Colonic mucosa (tissue), 4 donors: ENCODE data around the gene CYP4A22. TPM values are rescaled to one million over a fixed set of nuclear protein-coding genes. Genes with fewer than 3 reads are reported as not detected.
A peak's percentile ranks its signal among the peaks of the same experiment; 100 is the strongest.

Experiments
- DNase-seq: peaks from one replicate; pipeline ENCODE4 v3.0.0-alpha.2; 2020
- H3K27ac ChIP-seq: fragments of 200-600 bp; one replicate; pipeline ENCODE4 v1.8.0; 2021
- H3K27me3 ChIP-seq: fragments of 200-600 bp; one replicate; pipeline ENCODE4 v1.8.0; 2021
- H3K36me3 ChIP-seq: fragments of 200-600 bp; one replicate; pipeline ENCODE4 v1.8.0; 2021
- H3K4me1 ChIP-seq: fragments of 200-600 bp; one replicate; pipeline ENCODE4 v1.8.0; 2021; ENCODE audit warnings: mild to moderate bottlenecking
- H3K4me3 ChIP-seq: fragments of 200-600 bp; one replicate; pipeline ENCODE4 v1.8.0; 2021
- H3K9ac ChIP-seq, 2 donors: one replicate each; pipeline ENCODE4 v1.7.0; 2013; ENCODE audit warnings: control low read depth in 2 of 2, low read depth in 2 of 2, low read length in 2 of 2
- H3K9me3 ChIP-seq: fragments of 200-600 bp; one replicate; pipeline ENCODE4 v1.8.0; 2021
- CTCF ChIP-seq: fragments of 200-600 bp; IDR thresholded peaks from one replicate; pipeline ENCODE4 v1.8.0; 2022; ENCODE audit warnings: antibody characterized with exemption, mild to moderate bottlenecking
- intact Hi-C: fragments of 100-400 bp; cut with DNase I; formaldehyde crosslinking; loops from one replicate; pipeline ENCODE4 v1.14.1; 2022
- total RNA-seq, 2 donors: library from RNA; stranded (reverse); fragmentation: NEBNext Ultra II Directional in 1 of 2; extraction: Animal tissue kit (Norgen Biotek cat#: 25700) in 1 of 2; gene quantifications; one replicate each; pipeline ENCODE4 v1.2.1, GENCODE V29; 2021
- donor health status: healthy.
- donor health status: DM: no; HTN: no; CAD: no.
- donor health status: DM: no; HTN: no; CAD: no.

The CYP4A22 gene
- total RNA-seq, 2 donors from 2014 or later, result not detected

GRCh38 chr1:47180603-47181094 lies 43.4 kb downstream of the CYP4A22 start:
- no peaks in the 10 kb centered on the region for H3K36me3 ChIP-seq
- intact Hi-C loops, result loop anchor here (10.0 kb wide), 1 partner anchor 244 kb away; no protein-coding TSS in a partner anchor
- peak overlapping the region; percentile 78 for H3K27ac ChIP-seq
- H3K27me3 ChIP-seq, result no peaks in the 10 kb centered on the region
- peak overlapping the region in 1 of 2 donors; percentile 51 for H3K9ac ChIP-seq
- H3K4me3 ChIP-seq, result no peak overlapping the region
- H3K9me3 ChIP-seq, result no peaks in the 10 kb centered on the region
- DNase-seq, result no peak
- no peak for TF ChIP-seq CTCF
- no peaks in the 10 kb centered on the region for H3K4me1 ChIP-seq

- H3K36me3 ChIP-seq, result no peaks in the 10 kb centered on the region
- H3K9me3 ChIP-seq, result no peaks in the 10 kb centered on the region
- H3K4me1 ChIP-seq, result no peaks in the 10 kb centered on the region
- no peaks in the 10 kb centered on the region for H3K27me3 ChIP-seq
- intact Hi-C loops, result loop anchor here (10.0 kb wide), 1 partner anchor 243 kb away; no protein-coding TSS in a partner anchor
- no peak overlapping the region for H3K4me3 ChIP-seq
- no peak for DNase-seq
- H3K9ac ChIP-seq, result no peak overlapping the region
- no peak overlapping the region for H3K27ac ChIP-seq
- TF ChIP-seq CTCF, result no peak
These were observed 44.1 kb downstream of the CYP4A22 start for GRCh38 chr1:47181095-47181954.

GRCh38 chr1:47181955-47182675 lies 44.9 kb downstream of the CYP4A22 start:
- no peak for DNase-seq
- H3K27me3 ChIP-seq, result no peaks in the 10 kb centered on the region
- H3K9me3 ChIP-seq, result no peaks in the 10 kb centered on the region
- intact Hi-C loops, result loop anchor here (10.0 kb wide), 1 partner anchor 243 kb away; no protein-coding TSS in a partner anchor
- no peak overlapping the region for H3K9ac ChIP-seq
- H3K36me3 ChIP-seq, result no peaks in the 10 kb centered on the region
- no peak for TF ChIP-seq CTCF
- H3K4me1 ChIP-seq, result no peaks in the 10 kb centered on the region
- H3K27ac ChIP-seq, result no peak overlapping the region
- no peak overlapping the region for H3K4me3 ChIP-seq

- Histone ChIP-seq H3K36me3 (no peaks in the 10 kb centered on the region), H3K27ac (no peak overlapping the region), H3K4me1 (no peaks in the 10 kb centered on the region), H3K9ac (no peak overlapping the region), H3K9me3 (no peaks in the 10 kb centered on the region), H3K4me3 (no peak overlapping the region), H3K27me3 (no peaks in the 10 kb centered on the region)
- no peak for TF ChIP-seq CTCF
- intact Hi-C loops, result loop anchor here (10.0 kb wide), 1 partner anchor 242 kb away; no protein-coding TSS in a partner anchor
- DNase-seq, result no peak
These were observed 45.5 kb downstream of the CYP4A22 start for GRCh38 chr1:47182676-47183235.
